Hepatocyte (in vitro differentiated cells): Measurements from ENCODE around the gene LHB.

ENCODE experiments used
- CTCF ChIP-seq: fragments of 200-600 bp; sonication (generic); IDR thresholded peaks from 2 replicates; pipeline ENCODE4 v1.5.1; 2016; ENCODE audit warnings: antibody characterized with exemption, mild to moderate bottlenecking; ENCODE audit not compliant: poor library complexity
- EZH2 ChIP-seq: fragments of 200-600 bp; sonication (generic); IDR thresholded peaks from 2 replicates; pipeline ENCODE4 v1.6.1; 2016; ENCODE audit warnings: antibody characterized with exemption, mild to moderate bottlenecking, borderline replicate concordance

- TF ChIP-seq EZH2 (no peak), CTCF (no peak)
These were observed 7.1 kb downstream of the LHB start for GRCh38 chr19:49009828-49010227.
